SK-N-SH (cell line): Measurements from ENCODE around the gene SERP2. TPM values are rescaled to one million over a fixed set of nuclear protein-coding genes. Genes with fewer than 3 reads are reported as not detected.
A peak's percentile ranks its signal among the peaks of the same experiment; 100 is the strongest.

Experiments
- CTCF ChIA-PET: fragments of 300-600, 350-600 bp; formaldehyde crosslinking; extraction: SDS; loops from one replicate; lab custom pipeline; 2021; lab: Yijun Ruan, JAX
- POLR2A ChIA-PET: fragments of 350-600 bp; sonication (Branson Sonifier 250); formaldehyde crosslinking; extraction: SDS; loops from one replicate; lab custom pipeline; 2020; ENCODE audit warnings: antibody characterized with exemption, inconsistent platforms; lab: Yijun Ruan, JAX
- DNase-seq: peaks from one replicate; pipeline ENCODE4 v3.0.0; 2012
- H2AFZ ChIP-seq: fragments of 200-600 bp; sonication (generic); 2 replicates; pipeline ENCODE4 v1.8.1; 2016; ENCODE audit warnings: antibody characterized with exemption, mild to moderate bottlenecking, low read depth
- H3F3A ChIP-seq: fragments of 200-600 bp; sonication (generic); replicated peaks from 2 replicates; pipeline ENCODE3; 2016; ENCODE audit warnings: antibody characterized with exemption, mild to moderate bottlenecking; ENCODE audit not compliant: insufficient read depth
- H3K27ac ChIP-seq, 2 experiments: fragments of 200-500 bp in 1 of 2; fragments of 200-600 bp in 1 of 2; sonication (Bioruptor generic) in 1 of 2; sonication (generic), shearing (Covaris generic) in 1 of 2; 2 replicates each; pipeline versions ENCODE4 v1.5.1 to v1.6.1; 2014 to 2016; ENCODE audit warnings: low read depth in 2 of 2, inconsistent platforms in 1 of 2, low read length in 1 of 2, mild to moderate bottlenecking in 1 of 2, mixed read lengths in 1 of 2
- H3K27me3 ChIP-seq: fragments of 200-600 bp; sonication (generic), shearing (Covaris generic); 2 replicates; pipeline ENCODE4 v1.6.1; 2016; ENCODE audit warnings: mixed run types; ENCODE audit not compliant: insufficient read depth
- H3K36me3 ChIP-seq, 2 experiments: fragments of 200-500 bp in 1 of 2; fragments of 200-600 bp in 1 of 2; sonication (Bioruptor generic) in 1 of 2; sonication (generic) in 1 of 2; replicated peaks in 1 of 2; 2 replicates each; pipeline versions ENCODE3 to v1.5.1; 2014 to 2016; ENCODE audit warnings: low read length in 1 of 2, mild to moderate bottlenecking in 1 of 2; ENCODE audit not compliant: insufficient read depth in 2 of 2, control insufficient read depth in 1 of 2
- H3K4me1 ChIP-seq, 2 experiments: fragments of 200-500 bp in 1 of 2; fragments of 200-600 bp in 1 of 2; sonication (Bioruptor generic) in 1 of 2; sonication (generic), shearing (Covaris generic) in 1 of 2; 2 replicates each; pipeline versions ENCODE4 v1.5.1 to v1.6.1; 2014 to 2016; ENCODE audit warnings: low read depth in 1 of 2, low read length in 1 of 2, mixed run types in 1 of 2; ENCODE audit not compliant: insufficient read depth in 2 of 2, control insufficient read depth in 1 of 2
- H3K4me2 ChIP-seq: fragments of 200-600 bp; sonication (generic), shearing (Covaris generic); 2 replicates; pipeline ENCODE4 v1.6.1; 2017; ENCODE audit warnings: mixed run types
- H3K4me3 ChIP-seq, 2 experiments: fragments of 200-500 bp in 1 of 2; fragments of 200-600 bp in 1 of 2; sonication (Bioruptor generic) in 1 of 2; sonication (generic), shearing (Covaris generic) in 1 of 2; 2 replicates each; pipeline versions ENCODE4 v1.5.1 to v1.8.1; 2014 to 2016; ENCODE audit warnings: low read depth in 2 of 2, inconsistent platforms in 1 of 2, low read length in 1 of 2, mild to moderate bottlenecking in 1 of 2, mixed read lengths in 1 of 2, moderate library complexity in 1 of 2
- H3K79me2 ChIP-seq: fragments of 200-600 bp; sonication (generic); 2 replicates; pipeline ENCODE4 v1.8.1; 2017; ENCODE audit warnings: mild to moderate bottlenecking; ENCODE audit not compliant: insufficient read depth
- H3K9ac ChIP-seq: fragments of 200-600 bp; sonication (generic); 2 replicates; pipeline ENCODE4 v1.6.1; 2017; ENCODE audit warnings: mixed run types
- H3K9me2 ChIP-seq: fragments of 200-600 bp; sonication (generic); 2 replicates; pipeline ENCODE4 v1.6.1; 2017; ENCODE audit warnings: mixed run types
- H3K9me3 ChIP-seq: fragments of 200-600 bp; sonication (generic); 2 replicates; pipeline ENCODE4 v1.6.1; 2017; ENCODE audit warnings: mixed run types, mild to moderate bottlenecking, moderate library complexity
- H4K20me1 ChIP-seq: fragments of 200-600 bp; sonication (generic); 2 replicates; pipeline ENCODE4 v1.6.1; 2017; ENCODE audit warnings: mild to moderate bottlenecking, mixed run types; ENCODE audit not compliant: insufficient read depth
- CHD2 ChIP-seq: fragments of 150-350 bp; IDR thresholded peaks from 2 replicates; pipeline ENCODE4 v1.6.1; 2018; ENCODE audit warnings: low read length; ENCODE audit not compliant: partially characterized antibody
- CTCF ChIP-seq: fragments of 200-600 bp; sonication (generic); IDR thresholded peaks from 2 replicates; pipeline ENCODE4 v1.6.1; 2017; ENCODE audit warnings: antibody characterized with exemption, mild to moderate bottlenecking, moderate library complexity
- ELF1 ChIP-seq: IDR thresholded peaks from 2 replicates; pipeline ENCODE4 v1.4.0; 2012
- EP300 ChIP-seq, 2 experiments: IDR thresholded peaks; 2 replicates each; pipeline versions ENCODE4 v1.4.0 to v1.6.1; 2012; ENCODE audit warnings: borderline replicate concordance in 1 of 2, low read depth in 1 of 2, low read length in 1 of 2
- FOSL2 ChIP-seq: IDR thresholded peaks from 2 replicates; pipeline ENCODE4 v1.4.0; 2012; ENCODE audit warnings: low read depth, mild to moderate bottlenecking, moderate library complexity, borderline replicate concordance
- FOXM1 ChIP-seq: IDR thresholded peaks from 2 replicates; pipeline ENCODE4 v1.4.0; 2012; ENCODE audit warnings: low read depth, mild to moderate bottlenecking
- GABPA ChIP-seq: IDR thresholded peaks from 2 replicates; pipeline ENCODE4 v1.4.0; 2012; ENCODE audit warnings: low read depth, mild to moderate bottlenecking
- IRF3 ChIP-seq: fragments of 150-350 bp; IDR thresholded peaks from 2 replicates; pipeline ENCODE4 v1.6.1; 2016; ENCODE audit warnings: mild to moderate bottlenecking, low read depth, low read length
- JUND ChIP-seq: IDR thresholded peaks from 2 replicates; pipeline ENCODE4 v1.4.0; 2012
- NRF1 ChIP-seq: IDR thresholded peaks from 2 replicates; pipeline ENCODE4 v1.6.1; 2012; ENCODE audit warnings: low read depth, mild to moderate bottlenecking, low read length
- POLR2AphosphoS5 ChIP-seq: IDR thresholded peaks from 2 replicates; pipeline ENCODE4 v1.6.1; 2012; ENCODE audit warnings: low read depth, low read length
- RCOR1 ChIP-seq: fragments of 150-350 bp; IDR thresholded peaks from 2 replicates; pipeline ENCODE4 v1.6.1; 2017; ENCODE audit warnings: antibody characterized with exemption, low read length
- RFX5 ChIP-seq: IDR thresholded peaks from 2 replicates; pipeline ENCODE4 v1.6.1; 2012; ENCODE audit warnings: mild to moderate bottlenecking, improper control_type of control experiment, low read length
- SIN3A ChIP-seq: IDR thresholded peaks from 2 replicates; pipeline ENCODE4 v1.6.1; 2012; ENCODE audit warnings: low read depth, mild to moderate bottlenecking, low read length, moderate library complexity, borderline replicate concordance
- TAF1 ChIP-seq: IDR thresholded peaks from 2 replicates; pipeline ENCODE4 v1.6.1; 2012; ENCODE audit warnings: low read depth, mild to moderate bottlenecking, low read length, moderate library complexity, borderline replicate concordance
- TEAD4 ChIP-seq: IDR thresholded peaks from 2 replicates; pipeline ENCODE4 v1.4.0; 2012; ENCODE audit warnings: mild to moderate bottlenecking, borderline replicate concordance; ENCODE audit not compliant: insufficient read depth
- USF1 ChIP-seq: IDR thresholded peaks from 2 replicates; pipeline ENCODE4 v1.4.0; 2012; ENCODE audit warnings: low read depth, borderline replicate concordance
- YY1 ChIP-seq: IDR thresholded peaks from 2 replicates; pipeline ENCODE4 v1.4.0; 2012; ENCODE audit warnings: low read depth, mild to moderate bottlenecking
- ZBTB33 ChIP-seq: IDR thresholded peaks from 2 replicates; pipeline ENCODE4 v1.4.0; 2012; ENCODE audit warnings: low read depth, borderline replicate concordance
- WGBS: methylation state at CpG from one replicate; pipeline ENCODE4 v1.1.6; 2017; ENCODE audit warnings: low lambda C conversion rate; 5-methylcytosine and 5-hydroxymethylcytosine counted together
- polyA plus RNA-seq, 3 experiments: library from polyadenylated mRNA; depleted of rRNA; stranded (reverse); fragments of >200 nt; gene quantifications; 2 replicates each; pipeline ENCODE4 v1.2.3, GENCODE V29; 2012

The SERP2 gene
- polyA plus RNA-seq, 1 of the 3 experiments (the other 2 are of a cell fraction), result 4.9 TPM

GRCh38 chr13:44347301-44347700 lies 26.3 kb upstream of the SERP2 start:
- 85% methylated on average over 2 of the region's 2 CpGs for WGBS
- H3K9me2 ChIP-seq, result no peaks in the 10 kb centered on the region
- H2AFZ ChIP-seq, result no peak overlapping the region
- H3K4me2 ChIP-seq, result no peak overlapping the region
- no peak overlapping the region for H3K9ac ChIP-seq
- CTCF ChIA-PET, result interaction anchor here (1.0 kb wide), 1 partner anchor 10 kb away, joined by 3 read pairs; no protein-coding TSS in a partner anchor
- no peaks in the 10 kb centered on the region for H3K79me2 ChIP-seq
- peaks cover 0 to 14% of the 10 kb centered on the region in 2 experiments; a peak in 2 of 4 replicates for H3K4me1 ChIP-seq
- no peaks in the 10 kb centered on the region for H3F3A ChIP-seq
- no peaks in the 10 kb centered on the region for H4K20me1 ChIP-seq
- POLR2A ChIA-PET, result no interaction called here
- no peaks in the 10 kb centered on the region for H3K27me3 ChIP-seq
- no peaks in the 10 kb centered on the region for H3K9me3 ChIP-seq
- no peaks in the 10 kb centered on the region for H3K36me3 ChIP-seq
- peak overlapping the region in 1 of 2 experiments; percentile 31; a peak in 3 of 4 replicates for H3K27ac ChIP-seq
- TF ChIP-seq RCOR1 (no peak), USF1 (no peak), ZBTB33 (no peak), GABPA (no peak), ELF1 (no peak), FOSL2 (no peak), TAF1 (no peak), CTCF (no peak)
- TF ChIP-seq, all 33 proteins: peak for 0
- no peak for DNase-seq
- no peak overlapping the region for H3K4me3 ChIP-seq

GRCh38 chr13:44347949-44348348 lies 25.7 kb upstream of the SERP2 start:
- Histone ChIP-seq H3K9ac (no peak overlapping the region), H3K27ac (peak overlapping the region; percentile 48 to 55; a peak in 3 of 4 replicates), H3K9me2 (no peaks in the 10 kb centered on the region), H3K27me3 (no peaks in the 10 kb centered on the region), H3F3A (no peaks in the 10 kb centered on the region), H2AFZ (no peak overlapping the region), H3K4me2 (peak overlapping the region; percentile 25; the same call in 1 of the 2 replicates), H3K79me2 (no peaks in the 10 kb centered on the region), H3K36me3 (no peaks in the 10 kb centered on the region), H3K9me3 (no peaks in the 10 kb centered on the region), H3K4me1 (peaks cover 0 to 18% of the 10 kb centered on the region in 2 experiments; a peak in 2 of 4 replicates), H3K4me3 (no peak overlapping the region), H4K20me1 (no peaks in the 10 kb centered on the region)
- 17% methylated on average over 3 of the region's 3 CpGs for WGBS
- ChIA-PET CTCF (no interaction called here), POLR2A (no interaction called here)
- DNase-seq, result peak; percentile 39
- peak; percentile 34; the same call in 1 of the 2 replicates for TF ChIP-seq POLR2AphosphoS5
- no peak for TF ChIP-seq FOXM1
- TF ChIP-seq RFX5, result no peak
- 0 out of 2 replicates have a peak, but pooled peaks have one; percentile 6 for TF ChIP-seq JUND
- peak in 1 of 2 experiments; percentile 35; a peak in 2 of 4 replicates for TF ChIP-seq EP300 (IDR thresholded peaks at IDR 0.05; ENCODE audit: borderline replicate concordance in 1 of 2, low read depth in 1 of 2, low read length in 1 of 2)
- peak; percentile 25; the same call in 1 of the 2 replicates for TF ChIP-seq TEAD4
- no peak for TF ChIP-seq IRF3
- TF ChIP-seq YY1, result no peak
- TF ChIP-seq USF1, result no peak
- TF ChIP-seq SIN3A, result no peak
- TF ChIP-seq CHD2, result no peak
- no peak for TF ChIP-seq CTCF
- no peak for TF ChIP-seq NRF1
